ENCODE results near the gene NKAPL.
A peak's percentile ranks its signal among the peaks of the same experiment; 100 is the strongest.

NKAPL gene

GRCh38 chr6:28258877-28259777, at the start of gene NKAPL:
Gene NKAPL (plus strand): TSS chr6:28259297. CDS start chr6:28259372, 75 bp downstream.
- no peak for TF ChIP-seq JUND (IDR thresholded peaks at IDR 0.05; ENCODE audit: low read depth)
- in situ Hi-C loops (cut with HindIII; ENCODE audit: low pct_unique_long_range_greater_than_20kb, low sequenced_read_pairs), result no loop called here
- DNase-seq (ENCODE audit: low read depth in 1 of 2, low spot score in 1 of 2), result no peak

- DNase-seq (ENCODE audit: low read depth in 1 of 2, low spot score in 1 of 2), result no peak
Observed at GRCh38 chr6:28209753-28210535, 49.2 kb upstream of the NKAPL start.

GRCh38 chr6:28211840-28212509, 47.1 kb upstream of the NKAPL start:
- in situ Hi-C loops (cut with HindIII; ENCODE audit: low pct_unique_long_range_greater_than_20kb, low sequenced_read_pairs), result no loop called here
- no peak for DNase-seq (ENCODE audit: low read depth in 1 of 2, low spot score in 1 of 2)
- no peak for TF ChIP-seq JUND (IDR thresholded peaks at IDR 0.05; ENCODE audit: low read depth)

More at GRCh38 chr6:28209753-28210535, 49.2 kb upstream of the NKAPL start:
- no peak for TF ChIP-seq JUND (IDR thresholded peaks at IDR 0.05; ENCODE audit: low read depth)
- in situ Hi-C loops (cut with HindIII; ENCODE audit: low pct_unique_long_range_greater_than_20kb, low sequenced_read_pairs), result no loop called here

DNA sequence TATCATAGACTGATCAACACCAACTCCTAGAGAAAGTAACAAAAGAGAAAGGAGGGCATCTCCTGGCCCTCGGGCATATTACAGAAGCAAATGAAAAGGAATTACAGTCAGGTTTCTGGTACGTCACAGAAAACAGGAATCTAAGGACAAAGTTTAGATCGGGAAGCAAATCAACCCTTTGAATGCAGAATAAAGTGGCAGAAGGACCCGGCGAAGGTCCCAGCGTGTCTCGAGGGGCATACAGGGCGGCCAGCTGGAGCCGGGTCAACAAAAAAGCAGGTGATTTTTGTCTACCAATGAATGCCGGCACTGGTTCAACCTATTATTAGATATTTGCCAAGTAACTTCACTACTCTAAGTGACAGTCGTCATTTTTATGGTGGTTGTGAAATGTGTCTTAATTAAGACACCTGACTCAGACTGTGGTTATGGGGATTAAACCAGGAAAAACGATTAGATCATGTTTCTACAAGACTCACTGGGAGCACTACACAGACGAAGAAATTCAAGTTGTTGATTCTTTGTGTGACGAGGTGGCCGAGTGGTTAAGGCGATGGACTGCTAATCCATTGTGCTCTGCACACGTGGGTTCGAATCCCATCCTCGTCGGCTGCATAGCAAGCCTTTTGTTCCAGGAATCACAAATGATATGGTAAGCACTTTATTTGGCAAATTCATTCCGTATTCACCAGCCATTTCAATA, 46.4 kb upstream of the NKAPL start:
- peak; percentile 21 to 81 for DNase-seq (ENCODE audit: low read depth in 1 of 2, low spot score in 1 of 2)
- in situ Hi-C loops (cut with HindIII; ENCODE audit: low pct_unique_long_range_greater_than_20kb, low sequenced_read_pairs), result no loop called here
- TF ChIP-seq JUND (IDR thresholded peaks at IDR 0.05; ENCODE audit: low read depth), result no peak

- in situ Hi-C loops (cut with HindIII; ENCODE audit: low pct_unique_long_range_greater_than_20kb, low sequenced_read_pairs), result no loop called here
- DNase-seq (ENCODE audit: low read depth in 1 of 2, low spot score in 1 of 2), result no peak
- no peak for TF ChIP-seq JUND (IDR thresholded peaks at IDR 0.05; ENCODE audit: low read depth)
Observed at GRCh38 chr6:28213213-28213523, 45.9 kb upstream of the NKAPL start.

- no peak for TF ChIP-seq JUND (IDR thresholded peaks at IDR 0.05; ENCODE audit: low read depth)
- in situ Hi-C loops (cut with HindIII; ENCODE audit: low pct_unique_long_range_greater_than_20kb, low sequenced_read_pairs), result no loop called here
- DNase-seq (ENCODE audit: low read depth in 1 of 2, low spot score in 1 of 2), result no peak
Observed at GRCh38 chr6:28215425-28215824, 43.7 kb upstream of the NKAPL start.

DNA sequence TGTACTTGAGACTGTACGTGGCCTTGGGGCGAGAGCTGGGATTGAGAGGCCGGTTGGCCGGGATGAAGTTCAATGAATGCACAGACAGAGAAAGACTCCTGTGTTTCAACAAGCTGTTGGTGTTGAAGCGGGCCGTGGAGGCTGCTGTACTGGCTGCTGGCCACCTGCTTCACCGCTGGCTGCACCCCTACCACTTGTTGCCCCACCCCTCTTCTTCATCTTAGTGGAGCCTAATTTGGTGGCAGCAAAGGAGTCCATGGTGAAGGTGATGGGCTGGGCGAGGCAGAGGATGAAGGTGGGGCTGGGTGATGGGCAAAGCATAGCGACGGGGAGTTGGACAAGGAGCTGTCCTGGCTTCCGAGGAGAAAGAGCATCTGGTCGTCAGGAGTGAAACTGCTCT, 41.2 kb upstream of the NKAPL start:
- in situ Hi-C loops (cut with HindIII; ENCODE audit: low pct_unique_long_range_greater_than_20kb, low sequenced_read_pairs), result no loop called here
- TF ChIP-seq JUND (IDR thresholded peaks at IDR 0.05; ENCODE audit: low read depth), result no peak
- DNase-seq (ENCODE audit: low read depth in 1 of 2, low spot score in 1 of 2), result no peak

- TF ChIP-seq JUND (IDR thresholded peaks at IDR 0.05; ENCODE audit: low read depth), result no peak
- in situ Hi-C loops (cut with HindIII; ENCODE audit: low pct_unique_long_range_greater_than_20kb, low sequenced_read_pairs), result no loop called here
Observed at GRCh38 chr6:28218312-28219248, 40.5 kb upstream of the NKAPL start.

DNA sequence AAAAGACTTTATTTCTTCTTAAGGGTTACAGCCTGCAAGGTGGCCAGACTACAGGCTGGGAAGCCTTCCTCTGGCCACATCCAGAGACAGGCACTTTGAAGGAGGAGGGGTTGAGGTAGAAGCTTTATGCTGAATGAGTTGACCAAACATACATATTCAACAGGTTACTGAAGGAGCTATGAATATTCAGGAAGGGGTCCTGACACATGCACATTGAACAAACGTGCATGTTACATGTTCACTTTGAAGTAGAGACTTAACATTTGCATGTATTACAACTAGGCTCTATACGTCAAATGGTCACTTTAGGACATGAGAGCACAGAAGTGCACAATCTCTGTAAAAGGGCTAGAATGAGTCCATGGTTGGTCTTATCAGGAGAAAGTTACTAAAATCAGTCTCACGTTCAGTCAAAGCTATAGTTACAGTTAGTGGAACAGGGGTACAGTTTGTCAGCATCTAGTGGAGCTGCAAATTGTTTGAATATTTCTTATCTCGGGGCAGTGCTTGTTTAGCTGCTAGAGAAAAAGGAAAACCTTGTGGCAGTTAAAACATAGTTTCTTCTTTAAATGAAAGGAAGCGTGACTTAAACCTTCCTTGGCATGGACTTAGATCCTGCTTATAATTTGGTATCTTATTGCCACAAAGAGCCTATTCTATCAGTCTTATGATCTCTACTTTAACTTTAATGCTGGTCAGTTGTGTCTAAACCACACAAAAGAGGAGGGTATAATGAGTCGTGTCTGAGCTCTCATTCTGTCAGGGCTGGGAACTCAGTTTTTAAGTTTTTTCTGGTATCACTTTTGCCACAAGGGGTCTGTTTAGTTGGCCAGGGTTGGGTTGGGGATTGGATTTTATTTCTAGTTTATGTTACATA, 38.6 kb upstream of the NKAPL start:
- in situ Hi-C loops (cut with HindIII; ENCODE audit: low pct_unique_long_range_greater_than_20kb, low sequenced_read_pairs), result no loop called here
- TF ChIP-seq JUND (IDR thresholded peaks at IDR 0.05; ENCODE audit: low read depth), result no peak
- DNase-seq (ENCODE audit: low read depth in 1 of 2, low spot score in 1 of 2), result no peak

More at GRCh38 chr6:28218312-28219248, 40.5 kb upstream of the NKAPL start:
- peak; percentile 71 to 74 for DNase-seq (ENCODE audit: low read depth in 1 of 2, low spot score in 1 of 2)
